Transverse colon (tissue), 4 donors: ENCODE results near the gene LRFN4.

Source experiments
- CTCF ChIP-seq, 5 experiments: fragments of 200-600 bp in 3 of 5; fragments of 450-650 bp in 2 of 5; sonication (generic) in 3 of 5; IDR thresholded peaks; 1 replicate in 2 of 5; 2 replicates in 3 of 5; pipeline ENCODE4 v1.5.1; 2016 to 2017; ENCODE audit warnings: antibody characterized with exemption in 5 of 5, inconsistent platforms in 3 of 5, mild to moderate bottlenecking in 2 of 5, moderate library complexity in 1 of 5
- POLR2AphosphoS5 ChIP-seq, 3 donors: sonication (generic); formaldehyde crosslinking; IDR thresholded peaks; one replicate each; pipeline ENCODE4 v1.6.1; 2016; ENCODE audit warnings: antibody characterized with exemption in 3 of 3

DNA sequence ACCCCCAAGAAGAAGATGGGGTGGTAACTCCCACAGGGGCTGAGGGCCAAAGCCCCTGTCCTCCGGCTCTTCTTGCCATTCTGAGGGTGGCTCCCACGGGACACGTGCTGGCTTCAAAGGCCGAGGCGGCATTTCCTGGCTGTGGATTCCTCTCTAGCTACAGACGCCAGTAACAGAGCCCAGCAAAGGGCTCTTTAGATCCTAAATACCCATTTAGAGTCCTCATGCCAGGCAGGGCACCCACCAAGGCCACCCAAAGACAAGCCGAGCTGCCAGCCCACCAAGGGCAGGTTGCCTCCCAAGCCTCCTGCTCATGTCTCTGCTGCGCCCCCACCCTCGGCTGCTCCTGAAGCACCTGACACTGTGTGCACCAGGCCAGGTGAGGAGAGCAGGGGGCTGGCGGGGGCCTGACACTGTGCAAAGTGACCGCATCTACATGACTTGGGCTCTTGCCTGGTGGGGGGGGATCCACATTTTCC is 5.7 kb downstream of the LRFN4 start:
- no peak for TF ChIP-seq CTCF (IDR thresholded peaks at IDR 0.05)
- TF ChIP-seq POLR2AphosphoS5 (IDR thresholded peaks at IDR 0.05): no peak
